ENCODE data around the gene CYB5R3.

GRCh38 chr22:42633013-42633412 is 16.2 kb downstream of the CYB5R3 start:
- TF ChIP-seq EZH2 (IDR thresholded peaks at IDR 0.05; ENCODE audit: insufficient read depth, poor library complexity, severe bottlenecking) (no peak), EZH2phosphoT487 (IDR thresholded peaks at IDR 0.05; ENCODE audit: insufficient read depth, low read depth) (no peak)
